Measurements from ENCODE around the gene TLR1.
"Not testable (repeated sequence)": the region's sequence is repeated elsewhere in the genome, so short reads cannot be mapped to it uniquely, and the experiment has no call there.

Gene TLR1

DNA sequence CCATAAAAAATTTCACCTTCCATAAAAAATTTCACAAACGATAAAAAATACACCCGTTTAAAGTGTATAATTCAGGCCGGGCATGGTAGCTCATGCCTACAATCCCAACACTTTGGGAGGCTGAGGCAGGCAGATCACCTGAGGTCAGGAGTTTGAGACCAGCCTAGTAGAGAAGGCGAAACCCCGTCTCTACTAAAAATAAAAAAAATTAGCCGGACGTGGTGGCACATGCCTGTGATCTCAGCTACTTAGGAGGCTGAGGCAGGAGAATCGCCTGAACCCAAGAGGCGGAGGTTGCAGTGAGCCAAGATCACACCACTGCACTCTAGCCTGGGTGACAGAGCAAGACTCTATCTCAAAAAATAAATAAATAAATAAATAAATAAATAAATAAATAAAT lies 1.7 kb upstream of the TLR1 start:
- not testable (repeated sequence) for DNase-seq

DNA sequence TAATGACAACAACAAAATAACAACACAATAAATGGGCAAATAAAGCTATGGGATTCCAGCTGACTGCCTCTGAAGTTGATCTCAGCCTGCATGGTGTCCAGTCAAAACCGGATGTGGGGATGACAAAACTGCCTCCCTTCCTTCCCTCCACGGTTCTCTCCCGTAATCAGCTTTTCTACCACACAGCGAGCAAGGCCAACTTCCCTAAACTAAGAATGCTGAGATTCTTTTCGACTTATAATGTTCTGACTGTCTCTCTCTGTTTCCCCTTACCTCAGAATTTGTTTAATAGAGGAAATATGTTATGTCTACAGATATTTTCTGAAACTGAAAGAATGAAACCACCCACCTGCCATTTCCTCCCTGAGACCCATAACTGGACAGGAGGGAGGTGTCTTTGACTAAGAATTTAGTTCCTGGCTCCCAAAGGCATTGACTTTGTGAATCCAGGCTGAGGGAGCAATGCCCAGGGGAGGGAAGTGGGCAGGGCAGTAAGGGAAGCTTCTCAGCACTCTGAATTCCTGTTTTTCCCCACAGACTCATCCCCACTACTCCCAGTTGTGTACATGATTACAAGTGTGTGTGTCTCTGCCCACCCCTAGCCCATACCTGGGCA lies 1.0 kb upstream of the TLR1 start:
- DNase-seq: no peak

DNA sequence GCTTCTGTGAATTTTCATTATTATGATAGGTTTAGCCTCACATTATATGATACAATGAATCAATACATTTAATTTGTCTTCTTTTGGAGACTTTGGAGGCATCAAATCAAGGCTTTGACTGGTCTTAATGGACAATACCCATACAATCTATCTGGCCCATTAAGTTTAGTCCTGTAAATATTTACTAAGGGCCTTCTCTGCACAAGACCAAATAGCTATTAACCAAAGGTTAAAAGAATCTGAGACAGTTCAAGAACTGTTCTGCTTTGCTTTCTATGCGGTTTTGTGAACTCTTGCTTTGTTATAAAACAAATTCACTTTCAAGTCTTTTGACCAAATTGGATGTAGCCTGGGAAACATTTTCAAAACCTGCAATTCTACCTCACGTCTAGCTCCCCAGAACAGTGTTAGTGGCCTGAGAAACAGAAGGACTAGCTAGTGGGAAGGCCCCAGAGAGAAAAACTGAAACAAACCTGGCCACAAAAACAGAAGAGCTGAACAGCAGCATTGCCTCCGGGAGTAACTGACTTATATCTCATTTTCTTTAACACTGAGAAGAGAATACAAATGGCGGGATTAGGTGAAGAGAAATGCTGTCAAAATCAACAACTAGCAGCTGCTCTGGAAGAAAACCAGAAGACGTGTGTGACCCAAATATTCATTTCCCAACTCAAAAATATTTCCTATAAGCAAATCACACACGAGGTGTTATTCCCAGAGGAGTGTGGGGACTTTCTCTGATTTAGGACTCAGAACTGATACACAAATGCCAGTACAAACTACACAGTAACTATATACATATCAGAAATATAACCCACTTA lies 548 bp downstream of the TLR1 start:
- DNase-seq: no peak

DNA sequence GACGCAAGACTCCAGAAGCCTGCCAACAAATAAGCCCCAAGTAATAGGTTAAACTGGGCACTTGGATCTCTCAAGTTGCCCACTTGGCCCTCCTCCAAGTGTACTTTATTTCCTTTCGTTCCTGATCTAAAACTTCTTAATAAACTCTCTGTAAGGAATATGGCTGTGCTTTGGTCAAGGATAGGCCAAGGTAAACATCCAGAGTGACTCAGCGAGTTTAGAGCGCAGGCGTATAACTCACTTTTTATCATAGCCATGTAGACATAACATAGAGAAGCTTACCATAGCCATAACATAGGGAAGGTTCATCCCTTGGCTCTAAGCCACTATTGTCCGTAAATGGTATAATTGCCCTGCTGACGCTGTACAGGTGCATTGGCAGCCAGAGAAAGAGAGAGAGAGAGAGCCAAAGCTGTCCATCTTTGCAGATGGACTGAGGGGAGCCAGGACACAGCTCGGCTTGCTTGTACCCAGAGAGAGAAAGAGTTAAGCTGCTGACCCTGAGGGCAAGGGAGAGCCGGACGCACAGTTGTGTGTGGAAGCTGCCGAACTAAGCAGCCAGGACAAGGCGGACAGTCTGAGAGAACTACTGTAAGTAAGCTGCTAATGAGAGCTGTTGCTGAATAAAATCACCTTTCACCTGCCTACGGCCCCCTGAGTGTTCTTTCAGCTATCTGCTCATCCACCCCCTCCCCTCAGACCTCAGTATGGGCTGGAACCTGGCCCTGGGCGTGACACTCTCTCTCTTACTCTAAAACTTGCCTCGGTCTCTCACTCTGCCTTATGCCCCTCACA lies 1.8 kb downstream of the TLR1 start:
- DNase-seq: no peak

DNA sequence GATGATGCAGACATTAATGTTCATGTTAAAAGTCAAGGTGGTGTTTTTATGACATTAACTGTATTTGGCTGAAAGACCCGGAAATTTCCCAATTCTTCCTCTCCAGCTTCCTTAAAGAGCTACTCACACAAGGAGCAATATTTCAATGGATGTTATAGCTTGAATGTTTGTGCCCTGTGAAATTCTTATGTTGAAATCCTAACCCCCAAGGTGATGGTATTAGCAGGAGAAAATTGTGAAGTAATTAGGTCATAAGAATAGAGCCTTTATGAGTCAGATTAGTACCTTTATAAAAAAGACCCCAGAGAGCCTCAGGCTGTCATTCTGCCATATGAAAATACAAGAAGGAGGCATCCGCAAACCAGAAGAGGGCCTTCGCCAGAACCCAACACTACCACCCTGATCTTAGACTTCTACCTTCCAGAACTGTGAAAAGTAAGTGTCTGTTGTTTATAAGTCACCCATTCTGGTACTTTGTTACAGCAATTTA lies 3.6 kb downstream of the TLR1 start:
- no peak for DNase-seq

DNA sequence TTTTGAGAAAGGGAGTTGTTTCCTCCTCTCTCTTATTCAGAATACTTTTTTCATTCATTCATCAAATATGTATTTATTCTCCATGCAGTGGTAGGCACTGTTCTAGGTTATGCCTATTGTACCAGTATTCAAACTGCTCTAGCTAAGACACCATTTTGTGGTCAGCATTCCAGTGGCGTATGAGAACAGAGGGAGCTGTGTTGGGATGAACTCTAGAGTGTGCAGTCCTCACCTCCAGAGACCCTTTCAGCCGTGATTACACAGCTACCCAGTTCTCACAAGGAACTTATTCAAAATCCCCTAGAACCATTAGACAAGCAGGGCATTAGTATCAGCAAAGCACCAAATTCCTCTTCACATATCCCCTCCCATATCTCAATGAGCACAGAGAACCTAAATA lies 4.2 kb downstream of the TLR1 start:
- no peak for DNase-seq

DNA sequence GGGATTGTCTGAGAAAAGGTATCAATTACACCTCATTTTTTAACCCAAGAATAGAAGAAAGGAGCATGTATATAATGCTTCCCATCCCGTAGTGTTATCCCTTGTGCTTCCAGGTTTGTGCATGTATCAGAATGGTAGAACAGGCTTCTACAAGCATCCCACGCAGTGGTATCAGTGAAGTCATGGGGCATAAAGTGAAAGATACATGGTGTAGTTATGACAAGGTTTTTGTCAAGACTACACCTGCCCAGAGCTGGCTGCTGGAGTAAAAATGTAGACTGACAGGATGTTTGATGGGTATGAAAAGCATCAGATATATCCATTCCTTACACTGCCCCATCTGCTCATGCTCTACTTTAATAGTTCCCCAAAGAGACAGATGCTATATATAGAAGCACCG lies 9.5 kb downstream of the TLR1 start:
- DNase-seq: no peak

DNA sequence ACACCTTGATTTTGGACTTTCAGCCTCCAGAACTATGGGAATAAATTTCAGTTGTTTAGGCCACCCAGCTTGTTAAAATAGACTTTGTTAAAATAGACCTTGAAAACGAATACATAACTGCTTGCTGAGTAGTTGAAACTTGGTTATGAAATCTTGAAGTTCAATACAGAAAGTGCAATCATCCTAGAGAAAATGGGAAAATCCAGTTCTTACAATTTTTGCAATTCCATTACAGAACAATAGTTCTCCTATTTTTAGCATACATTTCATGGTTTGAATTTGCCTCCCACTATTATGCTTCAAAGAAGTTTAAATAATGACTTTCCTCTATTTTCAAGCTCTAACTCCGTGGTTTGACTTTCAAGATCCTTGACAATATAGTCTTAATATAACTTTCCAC lies 10.5 kb downstream of the TLR1 start:
- DNase-seq: no peak

DNA sequence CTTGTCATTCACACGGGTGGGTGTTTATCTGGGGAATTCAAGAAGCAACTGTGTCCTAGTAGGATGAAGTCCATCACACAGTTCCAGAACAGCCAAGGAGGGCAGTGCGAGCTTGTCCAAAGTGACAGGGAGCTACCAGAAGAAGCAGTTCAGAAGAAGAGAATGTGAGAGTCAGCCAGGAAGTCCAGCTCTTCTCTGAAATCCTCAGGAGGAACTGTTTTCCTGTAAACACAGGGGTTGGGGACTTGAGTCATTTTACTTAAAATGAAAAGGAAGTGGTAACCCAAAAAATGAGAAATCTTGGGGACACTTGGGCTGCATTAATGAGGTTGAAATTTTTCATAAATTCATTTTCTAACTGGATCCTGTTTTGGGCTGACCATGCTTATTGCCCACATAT lies 13.6 kb downstream of the TLR1 start:
- no peak for DNase-seq

DNA sequence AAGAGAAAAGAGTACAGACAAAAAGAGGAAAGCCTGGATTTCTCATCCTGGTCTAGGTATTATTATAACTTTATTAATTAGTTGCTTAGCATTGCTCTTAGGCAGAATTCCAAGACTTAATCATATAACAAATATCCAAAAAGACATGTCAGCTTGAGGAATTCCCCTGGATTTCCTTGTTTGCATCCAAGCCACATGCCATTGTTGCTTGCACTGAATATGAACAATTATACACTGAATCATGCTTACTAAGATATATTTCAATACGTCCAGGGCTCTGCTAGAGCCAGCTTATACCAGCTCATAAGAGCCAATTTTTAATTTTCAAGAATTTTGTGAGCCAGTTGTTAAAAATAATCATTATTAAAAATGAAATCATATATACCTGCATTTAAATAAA lies 16.3 kb downstream of the TLR1 start:
- no peak for DNase-seq

DNA sequence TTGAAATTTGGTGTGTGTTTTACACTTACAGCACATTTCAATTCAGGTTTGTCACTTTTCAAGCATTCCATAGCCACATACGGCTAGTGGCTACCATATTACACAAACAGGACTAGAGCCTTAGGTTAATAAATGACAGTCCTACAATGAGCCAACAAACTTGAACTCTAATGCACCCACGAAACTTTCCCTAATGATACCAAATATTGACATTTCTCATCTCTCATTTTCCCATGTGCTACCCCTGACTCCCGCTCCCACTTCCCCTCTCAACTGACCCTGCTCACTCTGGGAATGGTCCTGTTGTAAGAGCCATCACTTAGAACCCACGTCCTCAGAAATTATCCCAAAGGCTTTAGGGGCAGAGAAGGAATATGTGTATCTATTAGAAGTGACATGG lies 16.9 kb downstream of the TLR1 start:
- no peak for DNase-seq

DNA sequence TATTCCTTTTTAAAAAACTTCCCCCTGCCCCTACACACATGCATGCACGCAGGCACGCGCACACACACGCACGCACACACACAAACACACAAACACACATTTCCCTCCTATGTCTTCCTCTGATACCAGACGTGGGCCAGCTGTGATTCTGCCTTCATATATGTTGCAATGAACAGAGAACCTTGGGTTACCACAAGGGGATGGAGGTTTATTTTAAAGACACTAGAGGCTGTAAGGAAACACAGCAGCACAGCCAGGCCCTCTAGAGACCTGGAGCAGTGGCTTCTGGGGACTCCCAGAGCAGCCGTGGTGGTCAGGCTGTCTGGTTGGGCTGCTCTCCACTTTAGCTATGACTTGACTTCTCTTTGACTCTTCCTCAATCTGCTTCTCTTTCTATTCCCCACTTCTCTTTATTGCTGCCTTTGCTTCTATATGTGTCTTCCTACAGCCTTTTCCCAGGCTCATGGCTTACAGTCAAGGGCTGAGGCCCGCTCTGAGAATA lies 18.6 kb downstream of the TLR1 start:
- no peak for DNase-seq

DNA sequence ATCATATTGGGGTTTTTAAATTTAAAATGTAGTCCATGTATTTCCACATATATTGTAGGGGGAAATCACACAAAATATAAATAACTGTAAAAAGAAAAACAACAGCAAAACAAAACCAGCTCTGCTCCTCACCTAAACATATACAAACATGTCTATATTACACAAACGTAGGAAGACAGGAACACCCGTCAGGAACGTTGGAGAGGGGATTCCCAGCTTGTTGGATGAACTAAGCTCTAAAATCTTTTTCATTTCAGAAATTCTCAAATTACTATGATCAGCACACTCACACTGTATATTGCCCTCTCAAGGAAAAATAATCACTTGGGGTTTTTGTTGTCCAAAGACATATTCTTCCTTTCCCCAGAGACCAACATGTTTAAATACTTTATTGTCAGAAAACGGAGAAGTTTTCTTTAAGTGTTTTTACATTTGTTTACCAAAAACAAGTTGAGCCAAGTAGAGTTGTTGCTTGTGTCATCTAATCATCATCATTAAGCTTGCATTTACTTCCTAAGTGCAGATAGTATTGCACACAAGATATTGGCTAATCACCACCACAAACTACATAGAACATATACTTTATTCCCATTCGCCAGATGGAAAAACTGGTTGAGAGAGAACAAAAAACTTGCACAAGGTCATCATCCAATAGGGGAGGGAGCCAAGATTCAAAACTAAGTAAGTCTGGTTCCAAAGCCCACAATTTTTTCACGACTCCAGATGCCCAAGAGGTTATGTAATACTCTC lies 19.4 kb downstream of the TLR1 start:
- DNase-seq: no peak

DNA sequence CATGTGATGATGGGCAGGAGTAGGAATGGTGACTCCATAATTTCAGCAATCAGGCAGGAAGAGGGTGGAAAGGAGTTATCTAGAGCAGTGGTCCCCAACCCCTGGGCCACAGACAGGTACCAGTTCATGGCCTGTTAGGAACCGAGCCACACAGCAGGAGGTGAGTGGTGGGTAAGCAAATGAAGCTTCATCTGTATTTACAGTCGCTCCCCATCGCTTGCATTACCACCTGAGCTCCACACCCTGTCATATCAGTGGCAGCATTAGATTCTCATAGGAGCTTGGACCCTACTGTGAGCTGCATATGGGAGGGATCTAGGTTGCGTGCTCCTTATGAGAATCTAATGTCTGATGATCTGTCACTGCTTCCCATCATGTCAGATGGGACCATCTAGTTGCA lies 20.4 kb downstream of the TLR1 start:
- DNase-seq: no peak

DNA sequence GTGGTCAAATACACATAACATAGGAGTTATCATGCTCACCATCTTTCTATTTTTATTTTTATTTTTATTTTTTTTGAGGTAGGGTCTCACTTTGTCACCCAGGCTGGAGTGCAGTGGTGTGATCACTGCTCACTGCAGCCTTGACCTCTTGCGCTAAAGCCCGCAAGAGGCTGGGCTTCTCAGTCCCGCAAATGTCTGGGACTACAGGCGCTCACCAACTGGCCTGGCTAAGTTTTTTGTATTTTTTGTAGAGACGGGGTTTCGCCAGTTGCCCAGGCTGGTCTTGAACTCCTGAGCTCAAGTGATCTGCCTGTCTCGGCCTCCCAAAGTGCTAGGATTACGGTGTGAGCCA lies 21.5 kb downstream of the TLR1 start:
- DNase-seq: no peak

DNA sequence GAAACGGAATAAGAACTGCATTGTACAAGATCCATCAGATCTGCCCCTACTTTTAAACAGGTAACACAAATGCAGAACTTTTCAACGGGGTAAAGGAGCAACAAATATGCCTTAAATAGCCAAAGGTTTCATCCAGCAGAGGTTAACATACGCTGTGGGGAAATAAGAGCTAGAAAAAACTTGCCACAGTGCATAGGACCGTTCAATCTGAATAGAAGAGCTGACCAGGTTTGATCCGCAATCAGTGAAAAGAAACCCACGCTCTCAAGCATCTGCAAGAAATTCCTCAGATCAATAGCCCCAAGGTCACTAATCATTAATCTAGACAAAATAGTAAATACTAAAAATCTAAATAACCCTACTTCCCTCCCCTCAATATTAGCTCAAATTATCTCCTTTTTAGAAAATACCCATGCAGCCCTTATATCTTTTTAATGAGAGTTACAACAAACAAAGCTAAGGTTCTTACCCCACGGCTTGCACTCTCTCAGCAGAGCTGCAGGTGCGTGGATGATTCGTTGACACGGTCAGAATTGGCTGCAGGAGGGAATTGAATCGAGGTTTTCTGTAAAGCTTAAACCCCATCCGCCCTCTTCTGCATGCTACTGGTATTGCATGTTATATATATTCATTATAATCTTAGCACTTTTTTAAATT lies 22.0 kb downstream of the TLR1 start, which contains the start of gene TLR10:
TLR10 (minus strand) TSS at position 539 of the 657 bp plus-strand sequence. CDS start 7,400 bp downstream, outside the sequence.
- no peak for DNase-seq

DNA sequence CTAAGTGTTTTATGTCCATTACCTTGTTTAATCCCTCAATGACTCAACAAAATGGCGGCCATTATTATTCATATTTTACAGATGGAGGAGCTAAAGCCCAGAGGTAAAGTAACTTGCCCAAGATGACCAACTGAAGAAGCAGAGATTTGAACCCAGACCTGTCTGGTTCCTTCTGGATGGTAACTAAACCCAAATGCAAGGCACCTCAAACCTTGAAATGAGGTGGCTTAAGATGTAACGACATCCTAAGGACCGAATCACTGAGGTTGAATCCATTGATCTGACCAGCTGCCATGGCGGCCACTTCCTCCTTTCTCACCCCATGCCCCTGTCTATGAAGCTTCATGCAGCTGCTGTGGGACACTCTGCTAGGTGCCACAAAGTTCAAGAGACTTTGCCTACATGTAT lies 22.7 kb downstream of the TLR1 start:
- no peak for DNase-seq

DNA sequence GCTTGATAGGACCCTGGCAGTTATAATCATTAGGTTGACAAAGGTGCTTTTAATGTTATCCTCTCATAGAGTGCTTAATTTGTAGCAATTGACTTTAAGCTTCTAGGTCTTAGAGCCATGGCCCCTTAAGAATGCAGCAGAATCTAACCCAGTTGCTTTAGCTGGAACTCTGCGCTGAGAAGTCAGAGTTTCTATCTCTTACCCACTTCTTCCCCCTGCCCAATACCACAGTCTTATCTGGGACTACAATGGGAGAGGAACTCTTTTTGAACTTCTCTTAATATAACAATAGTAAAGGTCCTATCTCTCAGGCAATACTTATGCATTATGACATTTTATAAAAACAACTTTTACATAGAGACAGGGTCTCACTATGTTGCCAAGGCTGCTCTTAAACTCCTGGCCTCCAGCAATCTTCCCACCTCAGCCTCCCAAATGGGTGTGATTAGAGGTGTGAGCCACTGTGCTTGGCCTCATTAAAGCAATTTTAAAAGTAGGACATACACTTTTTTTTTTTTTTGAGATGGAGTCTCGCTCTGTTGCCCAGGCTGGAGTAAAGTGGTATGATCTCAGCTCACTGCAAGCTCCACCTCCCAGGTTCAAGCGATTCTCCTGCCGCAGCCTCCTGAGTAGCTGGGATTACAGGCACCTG lies 23.6 kb downstream of the TLR1 start:
- DNase-seq: no peak

DNA sequence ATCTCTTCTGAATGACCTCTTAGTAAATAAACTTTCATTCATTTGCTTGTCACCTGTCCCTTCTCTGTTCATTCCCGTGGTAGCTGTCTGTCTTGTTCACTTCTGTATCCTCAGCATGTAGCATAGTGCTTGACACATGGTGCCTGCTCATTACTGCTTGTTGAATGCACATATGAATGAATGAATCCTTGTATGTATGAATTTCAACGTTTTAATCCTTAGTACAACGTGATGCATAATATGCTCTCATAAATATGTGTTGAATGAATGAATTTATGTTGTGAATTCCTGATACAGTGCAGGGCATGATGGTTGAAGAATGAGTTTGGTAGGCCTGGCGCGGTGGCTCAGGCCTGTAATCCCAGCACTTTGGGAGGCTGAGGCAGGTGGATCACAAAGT lies 24.8 kb downstream of the TLR1 start:
- no peak for DNase-seq

DNA sequence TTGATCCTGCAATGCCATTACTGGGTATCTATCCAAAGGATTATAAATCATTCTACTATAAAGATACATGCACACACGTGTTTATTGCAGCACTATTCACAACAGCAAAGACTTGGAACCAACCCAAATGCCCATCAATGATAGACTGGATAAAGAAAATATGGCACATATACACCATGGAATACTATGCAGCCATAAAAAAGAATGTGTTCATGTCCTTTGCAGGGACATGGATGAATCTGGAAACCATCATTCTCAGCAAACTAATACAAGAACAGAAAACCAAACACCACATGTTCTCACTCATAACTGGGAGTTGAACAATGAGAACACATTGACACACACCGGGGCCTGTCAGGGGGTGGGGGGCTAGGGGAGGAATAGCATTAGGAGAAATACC lies 26.7 kb downstream of the TLR1 start:
- DNase-seq: not testable (repeated sequence)

DNA sequence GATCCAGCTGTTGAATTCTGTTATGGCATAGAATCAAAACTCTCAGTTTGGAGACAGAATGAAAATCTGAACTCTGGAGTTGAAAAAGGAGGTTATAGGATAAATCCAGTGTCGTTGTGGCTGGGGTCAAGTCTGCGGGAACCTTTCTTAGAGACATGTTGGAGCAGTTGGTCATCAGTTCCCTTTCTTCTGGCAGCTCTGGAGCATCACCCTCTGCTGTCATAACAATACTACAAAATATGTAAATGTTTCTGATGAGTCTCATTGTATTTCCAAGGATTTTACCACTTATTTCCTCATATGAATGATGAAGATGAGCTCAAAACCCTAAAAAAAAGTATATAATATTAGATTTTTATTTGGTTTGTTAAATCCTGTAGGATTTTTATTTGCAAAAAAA lies 29.3 kb downstream of the TLR1 start:
- DNase-seq: no peak
